HG02642 (cell line): Measurements from ENCODE around the gene KLK4.

Experiments used
- ATAC-seq: cut with Tn5 transposase; IDR thresholded peaks from one replicate; pipeline ENCODE4 v1.9.1; 2021; ENCODE audit warnings: mild to moderate bottlenecking; ENCODE audit not compliant: unreplicated experiment, poor library complexity

Gene KLK4

DNA sequence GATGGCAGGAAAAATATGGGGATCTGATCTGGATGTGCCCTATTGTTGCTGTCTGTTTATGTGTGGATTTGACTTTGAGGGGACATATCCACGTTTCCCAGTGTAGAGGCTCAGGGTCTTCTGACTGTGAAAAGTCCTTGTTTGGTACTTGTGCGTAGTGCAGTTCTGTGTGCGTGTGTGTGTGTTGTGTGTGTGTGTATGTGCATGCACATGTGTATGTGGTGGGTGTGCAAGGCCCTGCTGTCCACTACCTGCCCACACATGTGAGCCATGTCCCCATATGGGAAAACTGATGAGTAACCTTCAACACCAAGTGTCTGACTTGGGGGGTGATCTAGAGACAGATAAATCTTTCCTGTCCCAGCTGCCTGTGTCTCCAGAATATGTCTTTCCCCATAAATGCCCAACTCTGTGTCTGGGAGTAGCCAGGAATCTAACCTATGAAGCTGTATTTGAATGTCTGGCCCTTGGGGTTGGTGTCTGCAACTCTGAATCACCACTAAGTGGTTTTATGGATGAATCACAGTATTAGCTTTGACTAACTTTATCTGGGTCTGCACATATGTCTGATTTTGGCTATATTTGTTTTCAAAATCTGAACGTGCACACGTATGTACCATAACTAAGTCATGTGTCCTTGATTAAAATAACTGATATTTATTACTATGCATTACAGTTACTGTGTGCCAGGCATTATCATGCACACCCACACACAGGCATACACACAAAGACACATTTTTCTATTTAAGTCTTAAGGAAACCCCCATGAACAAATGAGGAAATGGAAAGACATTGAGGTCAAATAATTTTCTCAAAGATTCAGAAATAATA, 20.6 kb downstream of the KLK4 start:
- ATAC-seq = no peak

DNA sequence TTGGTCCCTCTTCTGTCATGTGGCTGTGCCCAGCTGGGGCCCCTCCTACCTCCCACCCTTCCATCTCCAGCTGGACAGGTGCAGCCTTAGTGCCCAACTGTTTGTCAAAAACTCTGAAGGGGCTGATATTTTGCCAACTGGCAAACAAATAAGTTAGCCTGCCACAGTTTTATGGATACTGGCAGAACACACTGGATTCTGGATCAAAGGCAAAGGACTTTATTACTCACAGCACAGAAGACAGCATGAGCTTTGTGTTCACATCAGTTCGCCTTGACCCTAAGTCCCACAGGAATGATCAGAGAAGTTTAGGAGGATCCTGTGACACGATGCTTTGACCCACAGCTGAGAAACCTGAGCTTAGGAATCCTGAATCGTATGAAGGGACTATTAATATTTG, 21.6 kb downstream of the KLK4 start:
- no peak for ATAC-seq

DNA sequence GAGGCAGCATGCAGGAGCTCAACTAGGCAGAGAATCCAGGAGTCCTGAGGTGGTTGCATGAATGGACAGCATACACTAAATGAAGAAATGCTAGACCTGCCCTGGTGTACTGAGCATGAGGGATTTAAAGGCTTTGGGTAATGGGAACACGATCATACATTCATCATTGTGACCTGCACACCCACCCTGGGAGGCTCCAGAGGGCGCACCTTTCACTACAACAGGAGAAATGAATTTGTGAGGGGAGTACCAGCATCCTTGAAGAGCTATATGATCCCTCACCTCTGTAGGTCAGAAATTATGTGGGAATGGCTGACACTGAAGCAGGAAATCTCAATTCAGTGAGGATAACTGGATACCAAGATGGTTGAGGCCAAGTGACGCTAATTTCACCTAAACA, 29.0 kb downstream of the KLK4 start:
- ATAC-seq = no peak

DNA sequence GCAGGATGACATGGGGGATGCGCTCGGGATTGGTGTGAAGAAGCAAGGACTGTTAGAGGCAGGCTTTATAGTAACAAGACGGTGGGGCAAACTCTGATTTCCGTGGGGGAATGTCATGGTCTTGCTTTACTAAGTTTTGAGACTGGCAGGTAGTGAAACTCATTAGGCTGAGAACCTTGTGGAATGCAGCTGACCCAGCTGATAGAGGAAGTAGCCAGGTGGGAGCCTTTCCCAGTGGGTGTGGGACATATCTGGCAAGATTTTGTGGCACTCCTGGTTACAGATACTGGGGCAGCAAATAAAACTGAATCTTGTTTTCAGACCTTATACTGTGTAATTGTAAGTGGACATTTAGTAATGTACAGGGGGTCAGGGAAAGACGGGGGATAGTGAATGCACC, 31.0 kb downstream of the KLK4 start:
- no peak for ATAC-seq

DNA sequence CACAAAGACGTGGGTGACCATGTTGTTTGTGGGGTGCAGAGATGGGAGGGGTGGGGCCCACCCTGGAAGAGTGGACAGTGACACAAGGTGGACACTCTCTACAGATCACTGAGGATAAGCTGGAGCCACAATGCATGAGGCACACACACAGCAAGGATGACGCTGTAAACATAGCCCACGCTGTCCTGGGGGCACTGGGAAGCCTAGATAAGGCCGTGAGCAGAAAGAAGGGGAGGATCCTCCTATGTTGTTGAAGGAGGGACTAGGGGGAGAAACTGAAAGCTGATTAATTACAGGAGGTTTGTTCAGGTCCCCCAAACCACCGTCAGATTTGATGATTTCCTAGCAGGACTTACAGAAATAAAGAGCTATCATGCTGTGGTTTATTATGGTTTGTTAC, 32.3 kb downstream of the KLK4 start:
- ATAC-seq = no peak

DNA sequence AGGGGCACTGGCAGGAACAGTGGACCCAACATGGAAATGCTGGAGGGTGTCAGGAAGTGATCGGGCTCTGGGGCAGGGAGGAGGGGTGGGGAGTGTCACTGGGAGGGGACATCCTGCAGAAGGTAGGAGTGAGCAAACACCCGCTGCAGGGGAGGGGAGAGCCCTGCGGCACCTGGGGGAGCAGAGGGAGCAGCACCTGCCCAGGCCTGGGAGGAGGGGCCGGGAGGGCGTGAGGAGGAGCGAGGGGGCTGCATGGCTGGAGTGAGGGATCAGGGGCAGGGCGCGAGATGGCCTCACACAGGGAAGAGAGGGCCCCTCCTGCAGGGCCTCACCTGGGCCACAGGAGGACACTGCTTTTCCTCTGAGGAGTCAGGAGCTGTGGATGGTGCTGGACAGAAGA, 33.9 kb downstream of the KLK4 start:
- ATAC-seq = no peak

DNA sequence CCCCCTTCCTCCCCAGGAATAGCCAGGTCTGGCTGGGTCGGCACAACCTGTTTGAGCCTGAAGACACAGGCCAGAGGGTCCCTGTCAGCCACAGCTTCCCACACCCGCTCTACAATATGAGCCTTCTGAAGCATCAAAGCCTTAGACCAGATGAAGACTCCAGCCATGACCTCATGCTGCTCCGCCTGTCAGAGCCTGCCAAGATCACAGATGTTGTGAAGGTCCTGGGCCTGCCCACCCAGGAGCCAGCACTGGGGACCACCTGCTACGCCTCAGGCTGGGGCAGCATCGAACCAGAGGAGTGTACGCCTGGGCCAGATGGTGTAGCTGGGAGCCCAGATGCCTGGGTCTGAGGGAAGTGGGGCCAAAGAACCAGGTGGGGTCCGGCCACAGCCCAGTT, 34.7 kb downstream of the KLK4 start:
- ATAC-seq = no peak

DNA sequence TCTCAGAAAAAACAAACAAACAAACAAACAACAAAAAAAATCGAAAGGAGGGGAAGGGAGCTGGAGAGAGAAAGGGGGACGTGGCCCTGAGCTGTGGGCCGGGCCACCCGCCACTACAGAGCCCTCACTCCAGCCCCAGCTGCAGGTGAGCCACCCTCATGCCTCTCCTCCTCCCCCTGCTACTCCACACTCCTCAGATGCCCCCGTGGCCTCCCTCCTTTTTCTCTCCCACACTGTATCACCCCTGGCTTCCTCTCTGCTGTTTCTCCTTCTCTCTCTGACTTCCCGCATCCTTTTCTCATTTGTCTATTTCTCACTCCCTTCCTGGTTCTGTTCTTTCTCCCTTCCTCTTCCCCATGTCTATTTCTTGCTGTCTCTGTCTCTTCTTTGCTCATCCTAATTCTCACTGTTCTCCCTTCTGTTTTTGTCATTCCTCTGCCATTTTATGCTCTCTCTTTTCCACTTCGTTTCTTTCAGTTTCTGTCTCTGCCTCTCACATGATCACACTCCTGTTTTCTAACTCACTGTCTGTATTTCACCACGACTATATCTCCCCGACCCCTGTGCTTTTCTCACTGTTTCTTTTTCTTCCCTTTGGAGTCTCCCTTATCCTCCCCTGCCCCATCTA, 35.3 kb downstream of the KLK4 start:
- no peak for ATAC-seq

DNA sequence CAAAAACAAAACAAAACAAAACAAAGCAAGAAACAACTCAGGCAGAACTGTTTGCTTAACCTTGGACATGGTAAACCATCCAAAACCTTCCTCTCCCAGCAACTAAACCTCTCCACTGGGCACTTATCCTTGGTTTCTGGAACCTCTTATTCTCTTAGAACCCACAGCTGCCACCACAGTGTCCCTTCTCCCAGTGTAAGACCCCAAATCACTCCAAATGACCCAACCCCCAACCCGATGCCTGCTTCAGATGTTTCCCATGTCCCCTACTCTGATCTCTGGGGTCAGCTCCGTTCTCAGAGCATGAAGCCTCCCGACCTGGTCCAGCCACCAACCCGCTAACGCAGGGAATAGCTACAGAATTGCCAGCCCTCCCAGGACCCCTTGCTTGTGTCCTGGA, 37.0 kb downstream of the KLK4 start:
- ATAC-seq = no peak

DNA sequence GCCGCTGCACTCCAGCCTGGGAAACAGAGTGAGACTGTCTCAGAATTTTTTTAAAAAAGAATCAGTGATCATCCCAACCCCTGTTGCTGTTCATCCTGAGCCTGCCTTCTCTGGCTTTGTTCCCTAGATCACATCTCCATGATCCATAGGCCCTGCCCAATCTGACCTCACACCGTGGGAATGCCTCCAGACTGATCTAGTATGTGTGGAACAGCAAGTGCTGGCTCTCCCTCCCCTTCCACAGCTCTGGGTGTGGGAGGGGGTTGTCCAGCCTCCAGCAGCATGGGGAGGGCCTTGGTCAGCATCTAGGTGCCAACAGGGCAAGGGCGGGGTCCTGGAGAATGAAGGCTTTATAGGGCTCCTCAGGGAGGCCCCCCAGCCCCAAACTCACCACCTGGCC, 38.1 kb downstream of the KLK4 start, which contains the start of gene KLK2:
Gene KLK2, plus strand, starts transcription at position 384 of the 400 bp plus-strand sequence. CDS start 35 bp downstream, outside the sequence.
- no peak for ATAC-seq

DNA sequence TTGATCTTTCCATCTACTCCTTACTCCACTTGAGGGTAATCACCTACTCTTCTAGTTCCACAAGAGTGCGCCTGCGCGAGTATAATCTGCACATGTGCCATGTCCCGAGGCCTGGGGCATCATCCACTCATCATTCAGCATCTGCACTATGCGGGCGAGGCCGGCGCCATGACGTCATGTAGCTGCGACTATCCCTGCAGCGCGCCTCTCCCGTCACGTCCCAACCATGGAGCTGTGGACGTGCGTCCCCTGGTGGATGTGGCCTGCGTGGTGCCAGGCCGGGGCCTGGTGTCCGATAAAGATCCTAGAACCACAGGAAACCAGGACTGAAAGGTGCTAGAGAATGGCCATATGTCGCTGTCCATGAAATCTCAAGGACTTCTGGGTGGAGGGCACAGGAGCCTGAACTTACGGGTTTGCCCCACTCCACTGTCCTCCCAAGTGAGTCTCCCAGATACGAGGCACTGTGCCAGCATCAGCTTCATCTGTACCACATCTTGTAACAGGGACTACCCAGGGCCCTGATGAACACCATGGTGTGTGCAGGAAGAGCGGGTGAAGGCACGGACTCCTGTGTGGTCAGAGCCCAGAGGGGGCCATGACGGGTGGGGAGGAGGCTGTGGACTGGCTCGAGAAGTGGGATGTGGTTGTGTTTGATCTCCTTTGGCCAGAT, 40.6 kb downstream of the KLK4 start:
- ATAC-seq = no peak

DNA sequence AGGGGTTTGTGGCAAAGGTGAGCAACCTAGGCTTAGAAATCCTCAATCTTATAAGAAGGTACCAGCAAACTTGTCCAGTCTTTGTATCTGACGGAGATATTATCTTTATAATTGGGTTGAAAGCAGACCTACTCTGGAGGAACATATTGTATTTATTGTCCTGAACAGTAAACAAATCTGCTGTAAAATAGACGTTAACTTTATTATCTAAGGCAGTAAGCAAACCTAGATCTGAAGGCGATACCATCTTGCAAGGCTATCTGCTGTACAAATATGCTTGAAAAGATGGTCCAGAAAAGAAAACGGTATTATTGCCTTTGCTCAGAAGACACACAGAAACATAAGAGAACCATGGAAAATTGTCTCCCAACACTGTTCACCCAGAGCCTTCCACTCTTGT, 41.7 kb downstream of the KLK4 start:
- ATAC-seq = no peak

DNA sequence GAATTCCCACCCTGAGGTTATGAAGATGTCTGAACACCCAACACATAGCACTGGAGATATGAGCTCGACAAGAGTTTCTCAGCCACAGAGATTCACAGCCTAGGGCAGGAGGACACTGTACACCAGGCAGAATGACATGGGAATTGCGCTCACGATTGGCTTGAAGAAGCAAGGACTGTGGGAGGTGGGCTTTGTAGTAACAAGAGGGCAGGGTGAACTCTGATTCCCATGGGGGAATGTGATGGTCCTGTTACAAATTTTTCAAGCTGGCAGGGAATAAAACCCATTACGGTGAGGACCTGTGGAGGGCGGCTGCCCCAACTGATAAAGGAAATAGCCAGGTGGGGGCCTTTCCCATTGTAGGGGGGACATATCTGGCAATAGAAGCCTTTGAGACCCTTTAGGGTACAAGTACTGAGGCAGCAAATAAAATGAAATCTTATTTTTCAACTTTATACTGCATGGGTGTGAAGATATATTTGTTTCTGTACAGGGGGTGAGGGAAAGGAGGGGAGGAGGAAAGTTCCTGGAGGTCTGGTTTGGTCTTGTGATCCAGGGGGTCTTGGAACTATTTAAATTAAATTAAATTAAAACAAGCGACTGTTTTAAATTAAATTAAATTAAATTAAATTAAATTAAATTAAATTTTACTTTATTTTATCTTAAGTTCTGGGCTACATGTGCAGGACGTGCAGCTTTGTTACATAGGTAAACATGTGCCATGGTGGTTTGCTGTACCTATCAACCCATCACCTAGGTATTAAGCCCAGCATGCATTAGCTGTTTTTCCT, 49.5 kb downstream of the KLK4 start:
- no peak for ATAC-seq

DNA sequence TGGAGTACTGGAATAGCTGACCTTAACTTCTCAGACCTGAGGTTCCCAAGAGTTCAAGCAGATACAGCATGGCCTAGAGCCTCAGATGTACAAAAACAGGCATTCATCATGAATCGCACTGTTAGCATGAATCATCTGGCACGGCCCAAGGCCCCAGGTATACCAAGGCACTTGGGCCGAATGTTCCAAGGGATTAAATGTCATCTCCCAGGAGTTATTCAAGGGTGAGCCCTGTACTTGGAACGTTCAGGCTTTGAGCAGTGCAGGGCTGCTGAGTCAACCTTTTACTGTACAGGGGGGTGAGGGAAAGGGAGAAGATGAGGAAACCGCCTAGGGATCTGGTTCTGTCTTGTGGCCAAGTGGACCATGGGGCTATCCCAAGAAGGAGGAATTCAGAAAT, 50.2 kb downstream of the KLK4 start:
- no peak for ATAC-seq

DNA sequence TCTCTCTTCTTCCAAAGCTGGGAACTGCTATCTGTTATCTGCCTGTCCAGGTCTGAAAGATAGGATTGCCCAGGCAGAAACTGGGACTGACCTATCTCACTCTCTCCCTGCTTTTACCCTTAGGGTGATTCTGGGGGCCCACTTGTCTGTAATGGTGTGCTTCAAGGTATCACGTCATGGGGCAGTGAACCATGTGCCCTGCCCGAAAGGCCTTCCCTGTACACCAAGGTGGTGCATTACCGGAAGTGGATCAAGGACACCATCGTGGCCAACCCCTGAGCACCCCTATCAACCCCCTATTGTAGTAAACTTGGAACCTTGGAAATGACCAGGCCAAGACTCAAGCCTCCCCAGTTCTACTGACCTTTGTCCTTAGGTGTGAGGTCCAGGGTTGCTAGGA, 51.3 kb downstream of the KLK4 start:
- no peak for ATAC-seq

DNA sequence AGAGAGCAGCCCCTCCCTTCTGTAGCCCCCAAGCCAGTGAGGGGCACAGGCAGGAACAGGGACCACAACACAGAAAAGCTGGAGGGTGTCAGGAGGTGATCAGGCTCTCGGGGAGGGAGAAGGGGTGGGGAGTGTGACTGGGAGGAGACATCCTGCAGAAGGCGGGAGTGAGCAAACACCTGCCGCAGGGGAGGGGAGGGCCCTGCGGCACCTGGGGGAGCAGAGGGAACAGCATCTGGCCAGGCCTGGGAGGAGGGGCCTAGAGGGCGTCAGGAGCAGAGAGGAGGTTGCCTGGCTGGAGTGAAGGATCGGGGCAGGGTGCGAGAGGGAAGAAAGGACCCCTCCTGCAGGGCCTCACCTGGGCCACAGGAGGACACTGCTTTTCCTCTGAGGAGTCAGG, 52.3 kb downstream of the KLK4 start:
- no peak for ATAC-seq

DNA sequence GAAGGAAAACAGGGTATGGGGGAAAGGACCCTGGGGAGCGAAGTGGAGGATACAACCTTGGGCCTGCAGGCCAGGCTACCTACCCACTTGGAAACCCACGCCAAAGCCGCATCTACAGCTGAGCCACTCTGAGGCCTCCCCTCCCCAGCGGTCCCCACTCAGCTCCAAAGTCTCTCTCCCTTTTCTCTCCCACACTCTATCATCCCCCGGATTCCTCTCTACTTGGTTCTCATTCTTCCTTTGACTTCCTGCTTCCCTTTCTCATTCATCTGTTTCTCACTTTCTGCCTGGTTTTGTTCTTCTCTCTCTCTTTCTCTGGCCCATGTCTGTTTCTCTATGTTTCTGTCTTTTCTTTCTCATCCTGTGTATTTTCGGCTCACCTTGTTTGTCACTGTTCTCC, 53.8 kb downstream of the KLK4 start:
- ATAC-seq = no peak
